ENCODE results near the gene PTPRD. TPM values are rescaled to one million over a fixed set of nuclear protein-coding genes. Genes with fewer than 3 reads are reported as not detected.
A peak's percentile ranks its signal among the peaks of the same experiment; 100 is the strongest.

The PTPRD gene
- total and polyA plus RNA-seq, 2 experiments from 2014 or later = 11.5 to 58.0 TPM

DNA sequence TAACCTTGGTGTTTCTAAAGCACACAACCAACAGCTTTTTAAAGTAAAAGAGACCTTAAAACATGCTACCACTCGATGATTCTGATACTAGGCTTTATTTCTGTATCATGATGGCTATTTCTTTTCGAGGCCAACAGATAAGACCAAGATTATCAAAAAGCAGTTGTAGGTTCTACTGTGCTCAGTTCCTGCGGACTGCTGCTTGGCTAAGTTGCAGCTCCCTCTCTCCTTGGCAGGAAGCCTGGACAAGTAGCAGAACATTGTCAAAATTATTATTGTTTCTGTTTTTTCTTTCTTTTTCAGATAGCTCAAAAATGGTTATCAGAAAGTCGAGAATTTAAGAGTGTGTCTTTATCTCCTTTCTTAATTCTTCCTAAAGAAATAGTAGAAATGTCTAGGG, 607.6 kb downstream of the PTPRD start:
- H2AFZ ChIP-seq = peak overlapping the region; percentile 49; the same call in 1 of the 2 replicates
- Mint-ChIP-seq H3K4me3 (no peak overlapping the region), H3K27ac (no peak overlapping the region), H3K9me3 (no peaks in the 10 kb centered on the region), H3K36me3 (ENCODE audit: low read depth) (peaks cover 6% of the 10 kb centered on the region; the same call in 1 of the 3 replicates), H3K4me1 (peaks cover 36% of the 10 kb centered on the region), H3K27me3 (ENCODE audit: insufficient read depth, low read depth, poor library complexity) (no peaks in the 10 kb centered on the region)
- H4K20me1 ChIP-seq (replicated peaks; ENCODE audit: insufficient read depth) = no peaks in the 10 kb centered on the region
- H3K4me3 ChIP-seq = no peak overlapping the region
- H3K79me2 ChIP-seq (replicated peaks; ENCODE audit: insufficient read depth) = no peaks in the 10 kb centered on the region
- H3K4me1 ChIP-seq (ENCODE audit: insufficient read depth) = peaks cover 43% of the 10 kb centered on the region
- no peaks in the 10 kb centered on the region for H3K27me3 ChIP-seq (ENCODE audit: insufficient read depth)
- ATAC-seq (no peak), DNase-seq (ENCODE audit: low spot score) (no peak)
- H3K36me3 ChIP-seq (ENCODE audit: insufficient read depth) = no peaks in the 10 kb centered on the region
- H3F3A ChIP-seq (replicated peaks; ENCODE audit: low read depth) = no peaks in the 10 kb centered on the region
- no peak for TF ChIP-seq STAT1 (IDR thresholded peaks at IDR 0.05; ENCODE audit: unreplicated experiment)
- no peak for TF ChIP-seq CREB1 (CRISPR knock-in tag; IDR thresholded peaks at IDR 0.05; ENCODE audit: low read depth)
- no peak for TF ChIP-seq EZH2phosphoT487 (IDR thresholded peaks at IDR 0.05; ENCODE audit: unreplicated experiment)
- no peak for TF ChIP-seq JUNB (IDR thresholded peaks at IDR 0.05; ENCODE audit: unreplicated experiment)
- TF ChIP-seq ZNF114 (CRISPR knock-in tag; IDR thresholded peaks at IDR 0.05) = no peak
- TF ChIP-seq ZNF331 (CRISPR knock-in tag; IDR thresholded peaks at IDR 0.05; ENCODE audit: low read depth) = no peak
- TF ChIP-seq, protein P1, sequence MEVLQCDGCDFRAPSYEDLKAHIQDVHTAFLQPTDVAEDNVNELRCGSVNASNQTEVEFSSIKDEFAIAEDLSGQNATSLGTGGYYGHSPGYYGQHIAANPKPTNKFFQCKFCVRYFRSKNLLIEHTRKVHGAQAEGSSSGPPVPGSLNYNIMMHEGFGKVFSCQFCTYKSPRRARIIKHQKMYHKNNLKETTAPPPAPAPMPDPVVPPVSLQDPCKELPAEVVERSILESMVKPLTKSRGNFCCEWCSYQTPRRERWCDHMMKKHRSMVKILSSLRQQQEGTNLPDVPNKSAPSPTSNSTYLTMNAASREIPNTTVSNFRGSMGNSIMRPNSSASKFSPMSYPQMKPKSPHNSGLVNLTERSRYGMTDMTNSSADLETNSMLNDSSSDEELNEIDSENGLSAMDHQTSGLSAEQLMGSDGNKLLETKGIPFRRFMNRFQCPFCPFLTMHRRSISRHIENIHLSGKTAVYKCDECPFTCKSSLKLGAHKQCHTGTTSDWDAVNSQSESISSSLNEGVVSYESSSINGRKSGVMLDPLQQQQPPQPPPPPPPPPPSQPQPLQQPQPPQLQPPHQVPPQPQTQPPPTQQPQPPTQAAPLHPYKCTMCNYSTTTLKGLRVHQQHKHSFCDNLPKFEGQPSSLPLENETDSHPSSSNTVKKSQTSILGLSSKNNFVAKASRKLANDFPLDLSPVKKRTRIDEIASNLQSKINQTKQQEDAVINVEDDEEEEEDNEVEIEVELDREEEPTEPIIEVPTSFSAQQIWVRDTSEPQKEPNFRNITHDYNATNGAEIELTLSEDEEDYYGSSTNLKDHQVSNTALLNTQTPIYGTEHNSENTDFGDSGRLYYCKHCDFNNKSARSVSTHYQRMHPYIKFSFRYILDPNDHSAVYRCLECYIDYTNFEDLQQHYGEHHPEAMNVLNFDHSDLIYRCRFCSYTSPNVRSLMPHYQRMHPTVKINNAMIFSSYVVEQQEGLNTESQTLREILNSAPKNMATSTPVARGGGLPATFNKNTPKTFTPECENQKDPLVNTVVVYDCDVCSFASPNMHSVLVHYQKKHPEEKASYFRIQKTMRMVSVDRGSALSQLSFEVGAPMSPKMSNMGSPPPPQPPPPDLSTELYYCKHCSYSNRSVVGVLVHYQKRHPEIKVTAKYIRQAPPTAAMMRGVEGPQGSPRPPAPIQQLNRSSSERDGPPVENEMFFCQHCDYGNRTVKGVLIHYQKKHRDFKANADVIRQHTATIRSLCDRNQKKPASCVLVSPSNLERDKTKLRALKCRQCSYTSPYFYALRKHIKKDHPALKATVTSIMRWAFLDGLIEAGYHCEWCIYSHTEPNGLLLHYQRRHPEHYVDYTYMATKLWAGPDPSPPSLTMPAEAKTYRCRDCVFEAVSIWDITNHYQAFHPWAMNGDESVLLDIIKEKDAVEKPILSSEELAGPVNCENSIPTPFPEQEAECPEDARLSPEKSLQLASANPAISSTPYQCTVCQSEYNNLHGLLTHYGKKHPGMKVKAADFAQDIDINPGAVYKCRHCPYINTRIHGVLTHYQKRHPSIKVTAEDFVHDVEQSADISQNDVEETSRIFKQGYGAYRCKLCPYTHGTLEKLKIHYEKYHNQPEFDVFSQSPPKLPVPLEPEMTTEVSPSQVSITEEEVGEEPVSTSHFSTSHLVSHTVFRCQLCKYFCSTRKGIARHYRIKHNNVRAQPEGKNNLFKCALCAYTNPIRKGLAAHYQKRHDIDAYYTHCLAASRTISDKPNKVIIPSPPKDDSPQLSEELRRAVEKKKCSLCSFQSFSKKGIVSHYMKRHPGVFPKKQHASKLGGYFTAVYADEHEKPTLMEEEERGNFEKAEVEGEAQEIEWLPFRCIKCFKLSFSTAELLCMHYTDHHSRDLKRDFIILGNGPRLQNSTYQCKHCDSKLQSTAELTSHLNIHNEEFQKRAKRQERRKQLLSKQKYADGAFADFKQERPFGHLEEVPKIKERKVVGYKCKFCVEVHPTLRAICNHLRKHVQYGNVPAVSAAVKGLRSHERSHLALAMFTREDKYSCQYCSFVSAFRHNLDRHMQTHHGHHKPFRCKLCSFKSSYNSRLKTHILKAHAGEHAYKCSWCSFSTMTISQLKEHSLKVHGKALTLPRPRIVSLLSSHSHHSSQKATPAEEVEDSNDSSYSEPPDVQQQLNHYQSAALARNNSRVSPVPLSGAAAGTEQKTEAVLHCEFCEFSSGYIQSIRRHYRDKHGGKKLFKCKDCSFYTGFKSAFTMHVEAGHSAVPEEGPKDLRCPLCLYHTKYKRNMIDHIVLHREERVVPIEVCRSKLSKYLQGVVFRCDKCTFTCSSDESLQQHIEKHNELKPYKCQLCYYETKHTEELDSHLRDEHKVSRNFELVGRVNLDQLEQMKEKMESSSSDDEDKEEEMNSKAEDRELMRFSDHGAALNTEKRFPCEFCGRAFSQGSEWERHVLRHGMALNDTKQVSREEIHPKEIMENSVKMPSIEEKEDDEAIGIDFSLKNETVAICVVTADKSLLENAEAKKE (CRISPR knock-in tag; IDR thresholded peaks at IDR 0.05) = no peak
- TF ChIP-seq NANOG (IDR thresholded peaks at IDR 0.05; ENCODE audit: borderline replicate concordance) = no peak
- TF ChIP-seq POLR2AphosphoS5 (IDR thresholded peaks at IDR 0.05; ENCODE audit: low read depth) = no peak
- TF ChIP-seq EZH2 (IDR thresholded peaks at IDR 0.05; ENCODE audit: low read depth, unreplicated experiment) = no peak
- TF ChIP-seq, protein P2, sequence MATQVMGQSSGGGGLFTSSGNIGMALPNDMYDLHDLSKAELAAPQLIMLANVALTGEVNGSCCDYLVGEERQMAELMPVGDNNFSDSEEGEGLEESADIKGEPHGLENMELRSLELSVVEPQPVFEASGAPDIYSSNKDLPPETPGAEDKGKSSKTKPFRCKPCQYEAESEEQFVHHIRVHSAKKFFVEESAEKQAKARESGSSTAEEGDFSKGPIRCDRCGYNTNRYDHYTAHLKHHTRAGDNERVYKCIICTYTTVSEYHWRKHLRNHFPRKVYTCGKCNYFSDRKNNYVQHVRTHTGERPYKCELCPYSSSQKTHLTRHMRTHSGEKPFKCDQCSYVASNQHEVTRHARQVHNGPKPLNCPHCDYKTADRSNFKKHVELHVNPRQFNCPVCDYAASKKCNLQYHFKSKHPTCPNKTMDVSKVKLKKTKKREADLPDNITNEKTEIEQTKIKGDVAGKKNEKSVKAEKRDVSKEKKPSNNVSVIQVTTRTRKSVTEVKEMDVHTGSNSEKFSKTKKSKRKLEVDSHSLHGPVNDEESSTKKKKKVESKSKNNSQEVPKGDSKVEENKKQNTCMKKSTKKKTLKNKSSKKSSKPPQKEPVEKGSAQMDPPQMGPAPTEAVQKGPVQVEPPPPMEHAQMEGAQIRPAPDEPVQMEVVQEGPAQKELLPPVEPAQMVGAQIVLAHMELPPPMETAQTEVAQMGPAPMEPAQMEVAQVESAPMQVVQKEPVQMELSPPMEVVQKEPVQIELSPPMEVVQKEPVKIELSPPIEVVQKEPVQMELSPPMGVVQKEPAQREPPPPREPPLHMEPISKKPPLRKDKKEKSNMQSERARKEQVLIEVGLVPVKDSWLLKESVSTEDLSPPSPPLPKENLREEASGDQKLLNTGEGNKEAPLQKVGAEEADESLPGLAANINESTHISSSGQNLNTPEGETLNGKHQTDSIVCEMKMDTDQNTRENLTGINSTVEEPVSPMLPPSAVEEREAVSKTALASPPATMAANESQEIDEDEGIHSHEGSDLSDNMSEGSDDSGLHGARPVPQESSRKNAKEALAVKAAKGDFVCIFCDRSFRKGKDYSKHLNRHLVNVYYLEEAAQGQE (IDR thresholded peaks at IDR 0.05; ENCODE audit: unreplicated experiment) = no peak
- TF ChIP-seq, protein P3, sequence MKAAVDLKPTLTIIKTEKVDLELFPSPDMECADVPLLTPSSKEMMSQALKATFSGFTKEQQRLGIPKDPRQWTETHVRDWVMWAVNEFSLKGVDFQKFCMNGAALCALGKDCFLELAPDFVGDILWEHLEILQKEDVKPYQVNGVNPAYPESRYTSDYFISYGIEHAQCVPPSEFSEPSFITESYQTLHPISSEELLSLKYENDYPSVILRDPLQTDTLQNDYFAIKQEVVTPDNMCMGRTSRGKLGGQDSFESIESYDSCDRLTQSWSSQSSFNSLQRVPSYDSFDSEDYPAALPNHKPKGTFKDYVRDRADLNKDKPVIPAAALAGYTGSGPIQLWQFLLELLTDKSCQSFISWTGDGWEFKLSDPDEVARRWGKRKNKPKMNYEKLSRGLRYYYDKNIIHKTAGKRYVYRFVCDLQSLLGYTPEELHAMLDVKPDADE (IDR thresholded peaks at IDR 0.05) = no peak
- TF ChIP-seq, protein P4, sequence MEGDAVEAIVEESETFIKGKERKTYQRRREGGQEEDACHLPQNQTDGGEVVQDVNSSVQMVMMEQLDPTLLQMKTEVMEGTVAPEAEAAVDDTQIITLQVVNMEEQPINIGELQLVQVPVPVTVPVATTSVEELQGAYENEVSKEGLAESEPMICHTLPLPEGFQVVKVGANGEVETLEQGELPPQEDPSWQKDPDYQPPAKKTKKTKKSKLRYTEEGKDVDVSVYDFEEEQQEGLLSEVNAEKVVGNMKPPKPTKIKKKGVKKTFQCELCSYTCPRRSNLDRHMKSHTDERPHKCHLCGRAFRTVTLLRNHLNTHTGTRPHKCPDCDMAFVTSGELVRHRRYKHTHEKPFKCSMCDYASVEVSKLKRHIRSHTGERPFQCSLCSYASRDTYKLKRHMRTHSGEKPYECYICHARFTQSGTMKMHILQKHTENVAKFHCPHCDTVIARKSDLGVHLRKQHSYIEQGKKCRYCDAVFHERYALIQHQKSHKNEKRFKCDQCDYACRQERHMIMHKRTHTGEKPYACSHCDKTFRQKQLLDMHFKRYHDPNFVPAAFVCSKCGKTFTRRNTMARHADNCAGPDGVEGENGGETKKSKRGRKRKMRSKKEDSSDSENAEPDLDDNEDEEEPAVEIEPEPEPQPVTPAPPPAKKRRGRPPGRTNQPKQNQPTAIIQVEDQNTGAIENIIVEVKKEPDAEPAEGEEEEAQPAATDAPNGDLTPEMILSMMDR (conservative IDR thresholded peaks at IDR 0.05; ENCODE audit: low read depth in 2 of 2) = no peak
- H3K4me2 ChIP-seq = no peak overlapping the region
- H3K27ac ChIP-seq (ENCODE audit: low read depth) = no peak overlapping the region
- H3K9me2 ChIP-seq (ENCODE audit: insufficient read depth) = no peaks in the 10 kb centered on the region
